Eye (tissue), 1 donor: Measurements from ENCODE around the gene MAP3K21.

Experiments
- DNase-seq: peaks from one replicate; pipeline ENCODE4 v3.0.0-alpha.2; 2015

The MAP3K21 gene

GRCh38 chr1:233360525-233361102 lies 33.1 kb downstream of the MAP3K21 start:
- DNase-seq = no peak

- peak; percentile 49 for DNase-seq
Measured at GRCh38 chr1:233361876-233362275, 34.4 kb downstream of the MAP3K21 start.

- DNase-seq = no peak
Measured at GRCh38 chr1:233362743-233363142, 35.2 kb downstream of the MAP3K21 start.

GRCh38 chr1:233364026-233364425 lies 36.5 kb downstream of the MAP3K21 start:
- no peak for DNase-seq

GRCh38 chr1:233364695-233365539 lies 37.4 kb downstream of the MAP3K21 start:
- DNase-seq = peak; percentile 40

GRCh38 chr1:233366575-233366974 lies 39.1 kb downstream of the MAP3K21 start:
- no peak for DNase-seq

- no peak for DNase-seq
Measured at GRCh38 chr1:233367057-233367803, 39.7 kb downstream of the MAP3K21 start.

- no peak for DNase-seq
Measured at GRCh38 chr1:233368106-233368788, 40.7 kb downstream of the MAP3K21 start.

GRCh38 chr1:233368789-233369130 lies 41.2 kb downstream of the MAP3K21 start:
- DNase-seq = no peak

GRCh38 chr1:233372218-233373120 lies 44.9 kb downstream of the MAP3K21 start:
- no peak for DNase-seq

- DNase-seq = no peak
Measured at GRCh38 chr1:233373226-233373625, 45.7 kb downstream of the MAP3K21 start.

GRCh38 chr1:233375653-233376052 lies 48.1 kb downstream of the MAP3K21 start:
- no peak for DNase-seq

- DNase-seq = no peak
Measured at GRCh38 chr1:233376382-233377110, 49.0 kb downstream of the MAP3K21 start.

GRCh38 chr1:233379869-233380438 lies 52.4 kb downstream of the MAP3K21 start:
- DNase-seq = no peak

- no peak for DNase-seq
Measured at GRCh38 chr1:233381806-233382205, 54.3 kb downstream of the MAP3K21 start.

GRCh38 chr1:233383984-233384383 lies 56.5 kb downstream of the MAP3K21 start:
- DNase-seq = no peak

- no peak for DNase-seq
Measured at GRCh38 chr1:233386336-233386735, 58.8 kb downstream of the MAP3K21 start.

- no peak for DNase-seq
Measured at GRCh38 chr1:233387585-233387984, 60.1 kb downstream of the MAP3K21 start.

- no peak for DNase-seq
Measured at GRCh38 chr1:233389169-233389568, 61.6 kb downstream of the MAP3K21 start.

GRCh38 chr1:233389893-233390292 lies 62.4 kb downstream of the MAP3K21 start:
- peak; percentile 22 for DNase-seq
